ENCODE data around the gene CDH11.

GRCh38 chr16:65116818-65117430, 4.9 kb downstream of the CDH11 start:
- TF ChIP-seq CTCF (IDR thresholded peaks at IDR 0.05) (no peak), EP300 (IDR thresholded peaks at IDR 0.05) (no peak)

Measured in stomach (tissue), 4 donors.